Right forelimb (tissue), 1 donor: ENCODE results near the gene CIAO2B.
A peak's percentile ranks its signal among the peaks of the same experiment; 100 is the strongest.
"Not testable (repeated sequence)": the region's sequence is repeated elsewhere in the genome, so short reads cannot be mapped to it uniquely, and the experiment has no call there.

Source experiments
- DNase-seq: peaks from one replicate; pipeline ENCODE4 v3.0.0-alpha.2; 2018

The CIAO2B gene

DNA sequence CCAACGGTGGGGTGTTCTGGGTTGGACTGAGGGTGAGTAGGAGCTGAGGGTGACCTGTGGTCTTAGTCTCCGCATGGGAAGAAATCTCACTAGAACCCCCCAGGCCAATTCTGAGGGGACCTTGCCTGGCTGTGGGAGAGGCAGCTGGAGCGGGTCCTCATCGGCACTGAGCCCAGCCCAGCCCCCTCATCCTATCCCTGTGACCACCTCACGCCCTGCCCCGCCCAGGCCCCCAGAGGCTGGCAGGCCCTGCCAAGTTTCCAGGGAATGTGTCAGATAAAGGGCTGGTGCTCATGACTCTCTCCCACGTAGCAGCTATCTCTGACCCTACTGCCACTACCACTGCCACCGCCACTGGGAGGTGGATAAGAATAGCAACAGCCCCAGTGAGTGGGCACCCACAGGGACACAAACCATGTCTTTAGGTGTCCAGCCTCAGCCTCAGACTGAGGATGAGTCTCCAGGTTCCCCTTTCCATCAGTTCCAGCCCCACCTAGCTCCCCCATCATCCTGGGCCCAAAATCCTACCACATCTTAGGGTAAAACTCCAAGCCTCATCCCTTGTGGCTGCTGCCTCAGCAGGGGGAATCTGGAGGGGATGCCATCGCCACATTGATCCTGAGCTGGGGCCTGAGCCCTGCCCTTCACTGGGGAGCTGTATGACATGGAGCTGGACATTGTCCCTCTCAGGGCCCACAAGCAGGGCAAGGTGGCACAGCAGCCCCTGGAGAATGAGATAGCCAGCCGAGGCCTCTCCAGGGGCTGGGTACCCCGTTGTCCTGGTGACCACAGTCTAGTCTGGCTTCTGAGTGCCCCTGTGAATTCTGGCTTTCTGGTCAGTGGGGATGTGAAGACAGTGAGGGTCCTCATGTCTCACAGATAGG lies 30.4 kb downstream of the CIAO2B start:
- no peak for DNase-seq

- no peak for DNase-seq
These were observed 31.3 kb downstream of the CIAO2B start for GRCh38 chr16:66902648-66903543.

DNA sequence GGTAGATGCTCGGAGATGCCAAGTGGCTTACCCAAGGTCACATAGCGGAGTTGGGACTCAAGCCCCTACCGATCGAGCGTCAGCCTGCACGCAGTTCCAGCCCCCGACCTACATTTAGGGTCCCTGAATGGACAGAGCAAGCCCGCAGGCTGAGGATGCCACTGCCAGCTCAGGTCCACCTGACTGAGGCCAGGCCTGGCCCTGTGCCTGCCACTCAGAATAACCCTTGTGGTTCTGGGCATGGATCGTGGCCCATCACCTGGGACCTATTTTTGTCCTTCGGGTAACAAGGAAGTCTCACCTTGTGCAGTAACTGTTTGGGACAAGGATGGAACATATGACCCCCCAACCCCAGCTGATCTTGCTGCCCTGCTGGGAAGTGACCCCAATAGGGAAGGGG lies 32.6 kb downstream of the CIAO2B start:
- DNase-seq: no peak

DNA sequence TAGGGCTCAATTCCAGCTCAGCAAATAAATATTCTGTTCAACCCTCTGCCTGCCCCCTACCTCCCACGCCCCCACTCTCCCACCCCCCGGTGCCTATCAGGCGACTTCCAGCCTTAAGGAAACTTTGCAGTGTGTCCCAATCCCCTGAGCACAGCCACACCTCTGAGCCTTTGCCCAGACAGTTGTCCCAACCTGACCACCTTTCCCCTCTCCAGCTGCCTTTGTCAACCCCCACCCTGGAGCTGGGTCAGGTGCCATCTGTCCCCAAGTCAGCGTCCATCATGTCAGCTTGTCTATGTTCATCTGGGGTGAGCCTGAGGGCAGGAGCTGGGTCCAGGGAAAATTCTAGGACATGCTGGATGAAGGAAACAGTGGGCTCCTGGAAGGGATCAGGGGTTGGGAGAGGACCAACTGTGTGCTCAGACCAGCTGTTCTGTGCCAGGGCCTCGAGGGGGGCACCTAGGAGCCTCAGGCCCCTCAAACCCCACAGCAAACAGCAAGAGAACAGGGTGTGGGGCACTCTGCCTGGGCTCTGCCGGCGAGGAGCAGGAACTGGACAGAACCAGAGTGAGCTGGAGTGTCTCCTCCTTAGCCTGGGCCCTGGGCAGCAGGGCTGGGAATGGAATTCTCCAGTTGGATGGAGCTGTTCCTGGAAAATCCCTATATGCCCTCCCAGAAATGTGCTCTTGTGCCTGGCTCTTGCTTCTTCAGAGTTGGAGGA lies 33.3 kb downstream of the CIAO2B start:
- no peak for DNase-seq

- DNase-seq: peak; percentile 29
These were observed 34.1 kb downstream of the CIAO2B start for GRCh38 chr16:66899945-66900710.

- no peak for DNase-seq
These were observed 34.8 kb downstream of the CIAO2B start for GRCh38 chr16:66899310-66899944.

DNA sequence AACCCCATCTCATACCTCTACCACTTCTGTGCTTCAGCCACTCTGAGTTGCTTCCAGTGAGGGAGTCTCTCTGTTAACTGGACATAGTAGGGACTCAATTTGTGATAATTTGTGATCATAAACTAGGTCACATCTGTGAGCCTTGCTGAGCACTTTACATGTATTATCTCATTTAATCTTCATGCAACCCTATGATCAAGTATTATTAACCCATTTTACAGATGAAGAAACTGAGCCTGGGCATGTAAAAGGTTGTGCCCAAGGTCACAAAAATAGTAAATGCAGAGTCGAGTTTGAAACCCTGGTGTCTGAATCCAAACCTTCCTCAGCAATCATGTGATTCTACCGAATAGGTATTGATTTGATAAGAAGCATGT lies 35.3 kb downstream of the CIAO2B start:
- no peak for DNase-seq

DNA sequence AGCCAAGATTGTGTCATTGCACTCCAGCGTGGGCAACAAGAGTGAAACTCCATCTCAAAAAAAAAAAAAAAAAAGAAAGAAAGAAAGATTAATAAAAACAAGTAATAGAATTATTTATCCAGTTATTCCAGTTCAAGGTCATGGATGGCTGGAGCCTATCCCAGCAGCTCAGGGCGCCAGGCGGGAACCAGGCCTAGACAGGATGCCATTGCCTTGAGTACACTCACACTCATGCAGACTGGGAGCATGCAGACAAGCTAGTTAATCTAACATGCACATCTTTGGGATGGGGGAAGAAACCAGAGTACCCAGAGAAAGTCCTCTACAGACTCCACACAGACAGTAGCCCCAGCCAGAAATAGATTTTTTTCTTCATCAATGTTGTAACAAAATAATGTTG lies 36.0 kb downstream of the CIAO2B start:
- DNase-seq: no peak

DNA sequence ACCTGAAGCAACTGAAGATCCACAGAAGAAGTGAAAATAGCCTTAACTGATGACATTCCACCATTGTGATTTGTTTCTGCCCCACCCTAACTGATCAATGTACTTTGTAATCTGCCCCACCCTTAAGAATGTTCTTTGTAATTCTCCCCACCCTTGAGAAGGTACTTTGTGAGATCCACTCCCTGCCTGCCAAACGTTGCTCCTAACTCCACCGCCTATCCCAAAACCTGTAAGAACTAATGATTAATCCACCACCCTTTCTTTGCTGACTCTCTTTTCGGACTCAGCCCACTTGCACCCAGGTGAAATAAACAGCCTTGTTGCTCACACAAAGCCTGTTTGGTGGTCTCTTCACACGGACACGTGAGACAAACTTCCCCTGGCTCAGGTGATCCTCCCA lies 37.5 kb downstream of the CIAO2B start:
- DNase-seq: not testable (repeated sequence)

DNA sequence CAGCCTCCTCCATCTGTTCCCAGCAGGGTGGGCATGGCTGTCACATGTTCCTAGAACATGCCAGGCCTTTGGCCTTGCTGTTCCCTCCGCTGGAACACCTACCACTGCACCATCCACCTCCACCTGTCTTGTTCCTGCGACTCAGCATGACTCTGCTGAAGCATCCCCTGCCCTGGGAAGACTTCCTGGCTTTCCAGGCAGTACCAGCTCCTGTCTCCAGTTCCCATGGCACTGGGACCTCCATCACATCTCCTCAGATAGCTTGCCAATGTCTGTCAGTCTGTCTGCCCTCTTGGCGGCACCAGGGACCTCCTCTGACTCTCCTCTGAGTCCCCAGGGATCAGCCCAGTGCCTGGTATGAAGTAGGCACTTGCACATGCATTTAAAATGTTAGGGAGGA lies 38.2 kb downstream of the CIAO2B start:
- DNase-seq: no peak

GRCh38 chr16:66895689-66895979 lies 38.6 kb downstream of the CIAO2B start:
- DNase-seq: no peak

- peak; percentile 77 for DNase-seq
These were observed 39.1 kb downstream of the CIAO2B start for GRCh38 chr16:66894948-66895688.

DNA sequence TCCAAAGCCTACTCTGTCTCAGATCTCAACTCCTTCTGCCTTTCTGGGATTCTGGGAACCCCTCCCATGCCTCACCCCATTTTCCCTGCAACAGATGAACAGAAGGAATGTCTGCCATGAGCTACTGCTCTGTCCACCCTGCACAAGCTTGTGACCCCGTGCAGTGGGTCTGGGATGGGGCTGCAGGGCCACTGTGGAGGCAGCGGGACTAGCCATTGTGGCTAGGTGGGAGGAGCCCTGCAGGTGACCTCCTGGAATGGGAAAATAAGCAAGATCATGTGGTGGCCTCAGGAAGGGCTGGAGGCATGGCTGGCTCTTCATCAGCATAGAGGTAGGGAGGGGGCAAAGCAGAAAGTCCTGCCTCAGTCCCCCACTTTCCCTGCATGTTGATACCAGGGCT lies 40.1 kb downstream of the CIAO2B start:
- no peak for DNase-seq

GRCh38 chr16:66891797-66892196 lies 42.4 kb downstream of the CIAO2B start:
- no peak for DNase-seq

- no peak for DNase-seq
These were observed 42.8 kb downstream of the CIAO2B start for GRCh38 chr16:66891360-66891759.

DNA sequence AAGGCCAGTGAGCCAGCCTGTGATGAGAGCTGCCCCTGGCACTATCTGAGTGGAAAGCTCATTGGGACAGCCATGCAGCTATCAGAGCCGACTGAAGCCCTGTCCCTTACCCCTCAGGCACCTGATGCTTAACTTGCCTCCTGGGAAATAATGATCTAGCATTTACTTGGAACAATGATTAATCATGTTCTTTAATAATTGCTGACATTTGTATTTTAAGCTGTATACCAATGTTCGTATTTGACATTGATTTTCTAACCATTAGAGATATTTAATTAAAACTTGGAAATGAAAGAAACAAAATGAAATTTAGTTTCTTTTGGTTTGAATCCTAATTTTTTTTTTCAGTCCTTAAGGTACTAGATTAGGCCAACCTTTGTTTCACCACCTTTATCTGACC lies 43.4 kb downstream of the CIAO2B start:
- DNase-seq: no peak

DNA sequence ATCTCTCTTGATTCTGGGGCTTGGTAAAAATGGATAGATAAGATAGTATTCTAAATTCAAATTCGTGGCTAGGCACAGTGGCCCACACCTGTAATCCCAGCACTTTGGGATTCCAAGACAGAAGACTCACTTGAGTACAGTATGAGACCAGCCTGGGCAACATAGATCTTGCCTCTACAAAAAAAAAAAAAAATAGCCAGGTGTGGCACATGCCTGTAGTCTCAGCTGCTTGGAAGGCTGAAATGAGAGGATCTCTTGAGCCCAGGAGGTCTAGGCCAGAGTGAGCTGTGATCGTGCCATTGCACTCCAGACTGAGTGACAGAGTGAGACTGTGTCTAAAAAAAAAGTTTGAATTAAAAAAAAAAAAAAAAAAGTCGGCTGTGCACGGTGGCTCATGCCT lies 44.6 kb downstream of the CIAO2B start:
- DNase-seq: no peak

DNA sequence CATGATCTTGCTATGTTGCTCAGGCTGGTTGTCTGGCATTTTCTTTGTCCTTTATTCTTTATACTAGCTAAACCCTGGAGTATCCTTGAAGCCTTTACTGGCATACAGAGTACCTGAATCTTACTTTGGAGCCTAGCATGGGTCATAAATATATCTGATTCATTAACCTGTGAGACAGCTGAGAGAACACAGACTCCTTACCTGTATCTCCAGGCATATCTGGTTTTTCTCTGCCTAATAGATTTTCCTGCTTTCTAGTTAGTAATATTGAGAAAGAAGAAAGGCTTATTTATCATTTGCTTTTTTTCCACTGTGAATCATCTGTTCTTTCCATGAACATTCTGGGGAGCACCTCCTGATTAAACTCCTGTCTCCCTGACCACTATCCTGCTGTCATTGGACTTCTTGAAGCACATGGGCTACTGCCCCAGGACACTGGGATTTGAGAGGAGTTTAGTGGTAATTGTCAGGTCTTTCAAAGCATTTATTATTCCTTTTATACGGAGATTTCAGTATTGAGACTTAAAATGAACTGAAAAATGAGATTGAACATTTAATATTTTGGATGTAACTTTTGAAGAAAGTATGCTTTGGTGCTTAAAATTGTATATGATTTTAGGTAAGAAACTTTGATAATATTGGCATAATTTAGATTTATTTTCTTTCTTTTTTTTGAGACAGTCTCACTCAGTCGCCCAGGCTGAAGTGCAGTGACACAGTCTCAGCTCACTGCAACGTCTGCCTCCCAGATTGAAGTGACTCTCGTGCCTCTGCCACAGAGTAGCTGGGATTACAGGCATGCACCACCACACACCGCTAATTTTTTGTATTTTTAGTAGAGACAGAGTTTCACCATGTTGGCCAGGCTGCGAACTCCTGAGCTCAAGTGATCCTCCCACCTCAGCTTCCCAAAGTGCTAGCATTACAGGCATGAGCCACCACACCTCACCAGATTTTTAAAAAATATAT lies 45.3 kb downstream of the CIAO2B start:
- no peak for DNase-seq

DNA sequence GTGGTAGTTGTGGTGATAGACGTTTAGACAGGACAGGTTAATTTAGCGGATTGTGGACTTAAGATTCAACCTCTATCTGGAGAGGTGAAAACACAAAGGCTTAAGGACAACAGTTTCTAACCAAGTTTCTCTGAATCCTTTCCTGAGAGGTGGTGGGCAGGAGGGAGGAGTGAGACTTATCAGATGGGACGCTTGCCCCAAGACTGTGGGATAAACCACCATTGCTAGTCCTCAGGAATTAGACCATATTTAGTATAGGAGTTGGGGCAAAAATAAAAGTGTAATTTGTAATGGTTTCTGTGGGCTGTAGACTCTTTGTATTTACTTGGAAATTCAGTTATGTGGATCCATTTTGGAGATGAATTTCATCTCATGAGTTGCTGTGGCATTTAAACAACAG lies 47.3 kb downstream of the CIAO2B start:
- no peak for DNase-seq

DNA sequence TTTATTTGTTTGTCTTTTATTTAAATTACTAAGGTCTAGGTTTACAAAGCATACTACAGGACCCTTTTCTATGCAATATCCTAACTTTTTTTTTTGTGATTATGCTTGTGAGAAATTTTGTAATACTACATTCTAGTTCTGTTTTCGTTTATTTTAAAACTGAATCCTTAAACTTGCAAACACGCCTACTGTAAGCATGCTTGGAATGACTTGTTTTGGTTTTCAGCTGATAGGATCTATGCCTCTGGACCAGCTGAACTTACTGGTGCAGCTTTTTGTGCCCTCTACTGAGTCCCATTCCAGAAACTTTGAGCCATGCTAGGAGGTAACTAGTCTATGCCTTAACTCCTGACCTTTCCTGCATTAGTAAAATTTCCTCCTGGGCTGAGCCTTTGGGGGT lies 47.9 kb downstream of the CIAO2B start:
- no peak for DNase-seq
